Right ventricle myocardium inferior (tissue), 1 donor: Measurements from ENCODE around the gene GMNN. TPM values are rescaled to one million over a fixed set of nuclear protein-coding genes. Genes with fewer than 3 reads are reported as not detected.
"Not testable (repeated sequence)": the region's sequence is repeated elsewhere in the genome, so short reads cannot be mapped to it uniquely, and the experiment has no call there.

Experiments used
- ATAC-seq: fragments of 200-7000 bp; cut with Tn5 transposase; one replicate; pipeline ENCODE4 v1.9.1; 2020; ENCODE audit warnings: mild to moderate bottlenecking, moderate library complexity
- DNase-seq: peaks from one replicate; pipeline ENCODE4 v3.0.0; 2021; ENCODE audit errors: missing footprints
- intact Hi-C: fragments of 100-400 bp; cut with DNase I; formaldehyde crosslinking; loops from one replicate; pipeline ENCODE4 v1.11.0; 2022
- long read RNA-seq: library from polyadenylated mRNA; unstranded; transcript quantifications from one replicate; pipeline ENCODE4 v2.0.0, GENCODE V29; 2021
- total RNA-seq: library from RNA; stranded (reverse); fragmentation: NEBNext Ultra II Directional; extraction: Animal tissue kit (Norgen Biotek cat#: 25700); gene quantifications from one replicate; pipeline ENCODE4 v1.2.1, GENCODE V29; 2021
- donor health status: DM: no; HTN: yes; CAD: no; lungs with severe emphysema.

GMNN gene
- total RNA-seq = 8.1 TPM
- long read RNA-seq, partial matches to known transcripts = 0 of 6 reads
- long read RNA-seq, other reads (novel, unspliced or antisense) = 0 of 6 reads

DNA sequence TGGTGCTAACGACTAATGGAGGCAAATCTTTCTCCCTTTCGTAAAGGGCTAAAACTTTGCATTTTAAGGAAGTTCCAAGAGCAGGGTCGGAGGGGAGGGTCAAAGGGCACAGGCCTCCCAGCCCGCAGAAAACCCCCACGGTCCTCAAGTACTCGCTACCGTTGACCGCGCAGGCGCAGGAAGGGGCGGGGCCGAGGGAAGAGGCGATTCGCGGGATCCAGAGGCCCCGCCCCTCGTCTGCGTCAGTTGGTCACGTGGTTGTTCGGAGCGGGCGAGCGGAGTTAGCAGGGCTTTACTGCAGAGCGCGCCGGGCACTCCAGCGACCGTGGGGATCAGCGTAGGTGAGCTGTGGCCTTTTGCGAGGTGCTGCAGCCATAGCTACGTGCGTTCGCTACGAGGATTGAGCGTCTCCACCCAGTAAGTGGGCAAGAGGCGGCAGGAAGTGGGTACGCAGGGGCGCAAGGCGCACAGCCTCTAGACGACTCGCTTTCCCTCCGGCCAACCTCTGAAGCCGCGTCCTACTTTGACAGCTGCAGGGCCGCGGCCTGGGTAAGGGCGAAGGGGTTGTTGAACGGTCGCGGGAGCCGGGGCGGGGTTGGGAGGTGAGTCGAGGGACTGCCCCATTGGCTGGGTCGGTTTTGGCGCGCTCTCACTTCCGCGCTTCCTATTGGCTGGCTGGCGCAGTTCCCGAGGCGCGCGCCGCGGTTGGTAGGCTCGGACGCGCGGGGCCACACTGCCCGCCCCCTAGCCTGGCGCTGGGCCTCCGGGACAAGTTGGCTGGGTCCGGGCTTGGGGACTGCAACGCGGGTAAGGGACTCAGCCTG lies at the start of gene GMNN:
Gene GMNN, plus strand, starts transcription at position 242 of the 824 bp plus-strand sequence. CDS start 2,310 bp downstream, outside the sequence.
- intact Hi-C loops = loop anchor here (2.0 kb wide), 1 partner anchor 54 kb away; no protein-coding TSS in a partner anchor
- DNase-seq (peak; percentile 100), ATAC-seq (peak; percentile 99)

DNA sequence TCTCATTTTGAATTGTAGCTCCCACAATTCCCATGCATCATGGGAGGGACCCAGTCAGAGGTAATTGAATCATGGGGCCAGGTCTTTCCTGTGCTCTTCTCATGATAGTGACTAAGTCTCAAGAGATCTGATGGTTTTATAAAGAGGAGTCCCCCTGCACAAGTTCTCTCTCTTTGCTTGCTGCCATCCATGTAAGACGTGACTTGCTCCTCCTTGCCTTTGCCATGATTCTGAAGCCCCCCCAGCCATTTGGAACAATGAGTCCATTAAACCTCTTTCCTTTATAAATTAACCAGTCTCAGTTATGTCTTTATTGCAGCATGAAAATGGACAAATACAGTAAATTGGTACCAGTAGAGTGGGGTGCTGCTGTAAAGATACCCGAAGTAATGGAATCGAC lies 44.1 kb upstream of the GMNN start:
- ATAC-seq, intact Hi-C loops, DNase-seq: not testable (repeated sequence)

DNA sequence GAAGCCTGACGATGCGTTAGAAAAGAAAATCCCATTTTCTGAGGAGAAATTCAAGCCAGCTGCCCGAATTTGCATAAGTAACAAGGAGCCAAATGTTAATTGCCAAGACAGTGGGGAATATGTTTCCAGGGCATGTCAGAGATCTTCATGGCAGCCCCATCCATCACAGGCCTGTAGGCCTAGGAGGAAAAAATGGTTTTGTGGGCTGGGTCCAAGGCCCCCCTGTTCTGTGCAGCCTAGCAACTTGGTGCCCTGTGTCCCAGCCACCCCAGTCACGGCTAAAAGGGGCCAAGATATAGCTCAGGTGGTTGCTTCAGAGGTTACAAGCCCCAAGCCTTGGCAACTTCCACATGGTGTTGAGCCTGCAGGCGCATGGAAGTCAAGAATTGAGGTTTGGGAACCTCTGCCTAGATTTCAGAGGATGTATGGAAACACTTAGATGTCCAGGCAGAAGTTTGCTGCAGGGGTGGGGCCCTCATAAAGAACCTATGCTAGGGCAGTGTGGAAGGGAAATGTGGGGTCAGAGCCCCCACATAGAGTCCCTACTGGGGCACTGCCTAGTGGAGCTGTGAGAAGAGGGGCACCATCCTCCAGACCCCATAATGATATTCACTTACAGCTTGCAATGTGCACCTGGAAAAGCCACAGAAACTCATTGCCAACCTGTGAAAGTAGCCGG lies 43.1 kb upstream of the GMNN start:
- DNase-seq, intact Hi-C loops, ATAC-seq: not testable (repeated sequence)

DNA sequence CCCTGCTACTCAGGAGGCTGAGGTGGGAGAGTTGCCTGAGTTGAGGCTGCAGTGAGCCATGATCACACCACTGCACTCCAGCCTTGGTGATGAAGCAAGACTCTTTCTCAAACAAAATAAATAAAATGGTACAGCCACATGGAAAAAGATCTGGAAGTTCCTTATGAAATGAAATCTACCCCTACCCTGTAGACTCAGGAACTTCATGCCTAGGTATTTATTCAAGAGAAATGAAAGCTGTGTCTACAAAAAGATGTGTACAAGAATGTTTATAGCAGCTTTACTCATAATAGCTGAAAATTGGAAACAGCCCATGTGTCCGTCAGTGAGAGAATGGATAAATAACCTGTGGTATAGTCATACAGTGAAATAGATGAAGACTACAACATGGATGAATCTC lies 40.6 kb upstream of the GMNN start:
- intact Hi-C loops = no loop called here
- ATAC-seq = no peak
- DNase-seq = no peak

DNA sequence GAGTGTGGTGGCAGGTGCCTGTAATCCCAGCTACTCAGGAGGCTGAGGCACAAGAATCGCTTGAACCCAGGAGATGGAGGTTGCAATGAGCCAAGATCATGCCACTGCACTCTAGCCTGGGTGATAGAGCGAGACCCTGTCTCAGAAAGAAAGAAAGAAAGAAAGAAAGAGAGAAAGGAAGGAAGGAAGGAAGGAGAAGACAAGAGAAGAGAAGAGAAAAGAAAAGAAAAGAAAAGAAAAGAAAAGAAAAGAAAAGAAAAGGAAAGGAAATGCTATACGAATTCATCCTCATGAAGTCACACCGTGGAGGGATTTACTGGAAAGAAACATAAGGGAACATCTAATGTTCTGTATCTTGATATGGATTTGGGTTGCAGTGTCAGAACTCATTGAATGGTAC lies 40.0 kb upstream of the GMNN start:
- DNase-seq, intact Hi-C loops, ATAC-seq: not testable (repeated sequence)

DNA sequence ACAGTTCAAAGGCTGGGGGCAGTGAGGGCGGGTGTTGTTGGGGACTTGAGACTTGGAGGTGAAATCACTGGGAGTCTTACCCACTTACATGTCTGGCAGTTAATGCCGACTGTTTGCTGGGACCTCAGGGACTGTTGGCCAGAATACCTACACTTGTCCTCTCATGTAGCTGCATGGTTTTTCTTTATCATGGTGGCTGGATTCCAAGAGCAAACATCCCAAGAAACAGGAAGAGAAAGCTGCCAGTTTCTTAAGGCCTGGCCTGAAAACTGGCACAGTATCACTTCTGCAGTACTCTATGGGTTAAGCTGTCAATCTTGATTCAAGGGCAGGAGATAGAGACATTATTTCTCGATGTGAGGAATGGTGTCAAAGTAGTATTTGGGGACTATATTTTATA lies 36.0 kb upstream of the GMNN start:
- no peak for ATAC-seq
- no peak for DNase-seq
- intact Hi-C loops = no loop called here

DNA sequence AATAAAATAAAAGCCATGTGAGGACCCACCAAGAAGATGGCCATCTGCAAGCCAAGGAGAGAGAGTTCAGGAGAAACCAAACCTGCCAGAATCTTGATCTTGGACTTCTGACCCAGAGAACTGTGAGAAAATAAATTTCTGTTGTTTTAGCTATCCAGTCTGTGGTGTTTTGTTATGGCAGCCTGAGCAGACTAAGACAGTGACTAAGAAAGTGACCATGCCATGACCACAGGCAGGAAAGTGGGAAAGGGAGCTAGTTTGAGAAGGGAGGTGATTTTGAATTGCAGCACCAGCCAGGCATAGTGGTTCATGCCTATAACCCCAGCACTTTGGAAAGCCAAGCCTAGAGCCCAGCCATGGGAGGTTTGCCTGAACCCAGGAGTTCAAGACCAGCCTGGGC lies 33.9 kb upstream of the GMNN start:
- intact Hi-C loops = no loop called here
- ATAC-seq = no peak

DNA sequence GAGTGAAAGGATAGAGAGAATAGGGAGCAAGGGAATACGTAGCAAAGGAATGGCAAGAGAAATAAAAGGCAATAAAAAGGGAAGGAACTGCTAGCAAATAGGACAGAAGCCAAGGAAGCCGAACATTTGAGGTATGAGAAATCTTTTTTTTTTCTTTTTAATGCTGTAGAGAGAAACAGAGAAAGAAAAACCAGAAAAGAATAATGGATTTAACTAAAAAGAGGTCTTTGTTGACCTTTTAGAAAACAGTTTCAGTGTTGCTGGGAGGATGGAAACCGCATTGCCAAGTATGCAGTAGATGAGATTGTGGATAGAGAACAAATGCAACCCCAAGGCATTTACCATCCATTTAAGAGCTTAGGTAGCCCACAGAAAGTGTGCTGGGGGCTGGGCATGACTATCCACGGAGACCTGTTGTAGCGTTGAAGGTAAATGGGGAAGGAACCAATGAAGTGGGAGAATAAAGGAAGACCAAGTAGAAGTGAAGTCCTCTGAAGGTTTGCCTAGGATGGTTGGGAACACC lies 32.5 kb upstream of the GMNN start:
- DNase-seq = no peak
- no peak for ATAC-seq
- intact Hi-C loops = no loop called here

More for the DNA sequence above, 33.9 kb upstream of the GMNN start:
- DNase-seq = no peak

DNA sequence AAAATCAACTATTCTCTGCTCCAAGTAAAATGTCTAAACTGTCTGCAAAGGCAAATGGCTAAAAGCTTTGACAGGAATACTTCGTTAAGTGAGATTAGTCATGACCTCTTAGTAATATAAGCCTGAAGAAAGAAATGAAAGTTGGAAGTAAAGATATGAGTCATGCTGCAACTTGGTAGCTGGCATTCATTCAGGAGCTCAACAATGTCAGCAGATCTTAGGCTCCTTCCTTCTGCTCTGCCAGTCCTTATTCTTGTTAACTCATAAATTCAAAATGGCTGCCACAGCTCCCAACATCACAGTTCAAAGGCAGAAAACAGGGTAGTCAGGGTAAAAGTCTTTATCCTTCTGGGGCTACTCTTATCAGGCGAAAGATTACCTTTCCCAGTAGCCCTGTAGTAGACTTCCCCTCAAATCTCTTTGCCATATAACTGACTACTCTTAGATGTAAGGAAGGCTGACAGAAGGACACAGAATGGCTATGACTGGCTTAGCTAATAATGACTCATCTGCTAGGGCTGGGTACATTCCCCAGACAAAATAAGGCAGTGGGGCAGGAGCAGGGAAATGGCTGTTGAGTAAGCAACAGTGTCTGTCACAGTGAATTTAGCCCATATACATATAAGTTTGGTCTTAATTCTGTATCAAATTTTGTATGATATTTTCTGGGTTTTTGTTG lies 31.3 kb upstream of the GMNN start:
- peak; percentile 71 for ATAC-seq
- DNase-seq = no peak
- intact Hi-C loops = no loop called here

DNA sequence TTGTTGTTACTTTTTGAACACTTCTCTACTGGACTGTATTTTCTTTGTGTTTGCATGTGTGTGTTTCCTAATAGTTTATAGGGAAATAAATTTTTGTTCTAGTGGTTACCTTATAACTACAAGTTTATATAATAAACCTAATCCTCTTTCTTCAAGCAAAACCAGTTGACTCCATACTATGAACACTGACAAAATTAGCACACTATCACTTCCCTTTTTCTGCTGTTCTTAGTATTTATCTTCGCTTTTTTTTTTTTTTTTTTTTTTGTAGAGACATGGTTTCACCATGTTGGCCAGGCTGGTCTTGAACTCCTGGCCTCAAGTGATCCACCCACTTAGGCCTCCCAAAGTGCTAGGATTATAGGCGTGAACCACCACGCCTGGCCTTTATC lies 30.8 kb upstream of the GMNN start:
- peak; percentile 20 for ATAC-seq
- intact Hi-C loops = no loop called here
- DNase-seq = no peak

DNA sequence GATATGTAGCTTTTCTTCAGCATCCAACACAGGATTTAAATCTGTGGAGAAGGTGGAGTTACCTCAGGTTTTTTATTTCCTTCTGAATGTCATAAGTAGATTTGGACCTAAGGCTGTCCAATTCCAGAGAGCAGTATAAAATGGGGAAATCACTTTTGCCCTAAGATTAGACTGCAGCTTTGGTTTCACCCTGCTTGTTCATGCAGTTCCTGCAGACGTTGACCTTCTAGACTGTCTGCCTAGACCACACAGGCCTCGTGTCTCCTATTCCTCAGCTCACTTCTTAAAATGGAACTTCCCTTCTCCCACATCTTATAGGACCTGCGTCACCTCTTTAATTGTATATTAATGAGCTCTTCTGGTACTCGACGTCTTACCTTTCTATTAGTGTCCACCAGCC lies 29.8 kb upstream of the GMNN start:
- intact Hi-C loops = no loop called here
- no peak for DNase-seq
- peak; percentile 73 for ATAC-seq

DNA sequence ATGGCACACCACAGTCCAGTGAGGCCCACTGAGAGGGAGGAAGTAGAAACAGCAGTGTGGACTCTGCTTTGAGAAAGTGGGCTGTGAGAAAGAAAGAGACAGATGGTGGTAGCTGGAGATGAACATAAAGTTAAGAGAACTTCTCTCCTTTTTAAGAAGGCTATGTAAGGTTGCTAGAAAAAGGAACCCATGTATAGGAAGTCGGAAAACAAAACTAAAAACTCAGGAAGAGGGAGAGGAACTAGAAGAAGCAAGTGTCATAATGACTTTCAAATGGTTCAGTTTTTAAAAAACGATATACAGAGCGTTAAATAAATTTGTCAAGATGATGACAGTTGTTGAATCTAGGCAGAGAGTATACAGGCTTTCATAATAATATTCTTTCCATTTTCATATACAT lies 25.4 kb upstream of the GMNN start:
- ATAC-seq = no peak
- no peak for DNase-seq
- intact Hi-C loops = no loop called here

DNA sequence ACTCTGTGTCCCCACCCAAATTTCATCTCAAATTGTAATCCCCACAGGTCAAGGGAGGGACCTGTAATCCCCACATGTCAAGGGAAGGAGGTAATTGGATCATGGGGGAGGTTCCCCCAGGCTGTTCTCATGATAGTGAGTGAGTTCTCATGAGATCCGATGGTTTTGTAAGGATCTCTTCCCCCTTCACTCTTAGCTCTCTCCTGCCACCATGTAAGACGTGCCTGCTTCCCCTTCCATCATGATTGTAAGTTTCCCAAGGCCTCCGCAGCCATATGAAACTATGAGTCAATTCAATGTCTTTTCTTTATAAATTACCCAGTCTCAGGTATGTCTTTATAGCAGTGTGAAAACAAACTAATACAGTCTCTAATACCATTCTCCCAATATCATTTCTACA lies 23.9 kb upstream of the GMNN start:
- intact Hi-C loops, DNase-seq, ATAC-seq: not testable (repeated sequence)

DNA sequence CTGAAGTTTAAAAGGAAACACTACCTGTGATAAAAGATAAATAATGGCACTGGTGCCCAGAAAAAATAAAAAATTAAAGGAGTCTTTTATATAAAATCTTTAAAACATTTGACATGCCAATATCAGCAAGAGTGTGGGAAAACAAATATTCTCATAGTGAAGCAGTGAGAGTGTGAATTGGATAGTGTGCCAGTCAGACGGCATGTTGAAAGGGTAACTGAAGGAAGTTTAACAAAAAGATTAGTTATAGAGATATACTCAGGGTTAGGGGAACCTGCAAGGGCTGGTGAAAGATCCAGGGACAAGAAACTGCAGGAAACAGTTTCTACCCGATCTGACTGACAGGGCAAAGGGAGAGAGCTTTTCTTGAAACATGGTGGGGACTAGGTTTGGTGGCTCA lies 22.2 kb upstream of the GMNN start:
- intact Hi-C loops = no loop called here
- ATAC-seq (no peak), DNase-seq (no peak)

DNA sequence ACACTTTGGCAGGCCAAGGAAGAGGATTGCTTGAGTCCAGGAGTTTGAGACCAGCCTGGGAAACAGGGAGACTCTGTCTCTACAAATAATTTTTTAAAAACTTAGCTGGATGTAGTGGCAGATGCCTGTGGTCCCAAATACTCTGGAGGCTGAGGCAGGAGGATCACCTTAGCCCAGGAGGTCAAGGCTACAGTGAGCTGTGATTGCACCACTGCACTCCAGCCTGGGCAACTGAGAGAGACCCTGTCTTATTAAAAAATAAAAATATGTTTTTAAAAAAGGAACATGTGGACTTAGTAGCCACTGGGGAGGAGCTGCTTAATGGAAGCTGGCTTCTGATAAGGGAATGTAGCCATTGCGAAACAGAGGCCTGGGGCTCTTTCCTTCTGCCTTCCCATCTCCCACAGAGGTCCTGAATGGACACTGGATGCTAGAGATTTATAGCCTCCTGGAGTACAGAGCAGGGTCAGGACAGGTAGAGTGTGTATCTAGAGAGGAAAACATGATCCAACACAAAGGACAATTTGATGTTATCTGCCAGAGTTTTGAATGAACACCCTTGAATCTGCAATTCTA lies 21.7 kb upstream of the GMNN start:
- ATAC-seq (no peak), DNase-seq (no peak)
- intact Hi-C loops = no loop called here

DNA sequence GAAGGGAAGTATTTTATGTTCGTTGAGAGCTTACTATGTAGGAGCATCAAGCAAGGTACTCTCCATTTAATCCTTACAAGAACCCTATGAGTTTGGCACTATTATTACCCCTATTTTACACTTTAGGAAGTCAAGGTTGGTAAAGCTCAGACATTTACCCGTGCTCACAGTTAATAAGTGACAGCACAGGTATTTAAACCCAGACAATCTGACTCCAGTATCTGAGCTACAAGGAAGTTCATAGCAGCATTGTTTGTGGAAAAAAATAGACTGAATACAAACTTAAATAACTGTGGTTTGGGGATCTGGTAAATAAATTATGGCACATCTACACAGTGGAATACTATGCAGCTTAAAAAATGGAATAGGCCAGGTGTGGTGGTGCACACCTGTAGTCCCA lies 21.2 kb upstream of the GMNN start:
- intact Hi-C loops = no loop called here
- no peak for ATAC-seq

DNA sequence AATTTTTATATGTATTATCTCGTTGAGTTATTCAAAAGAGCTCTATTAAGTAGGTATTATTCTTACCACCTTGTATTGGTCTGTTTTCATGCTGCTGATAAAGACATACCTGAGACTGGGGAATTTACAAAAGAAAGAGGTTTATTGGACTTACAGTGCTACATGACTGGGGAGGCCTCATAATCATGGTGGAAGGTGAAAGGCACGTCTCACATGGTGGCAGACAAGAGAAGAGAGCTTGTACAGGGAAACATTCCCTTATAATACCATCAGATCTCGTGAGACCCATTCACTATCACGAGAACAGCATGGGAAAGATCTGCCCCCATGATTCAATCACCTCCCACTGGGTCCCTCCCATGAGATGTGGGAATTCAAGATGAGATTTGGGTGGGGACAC lies 20.4 kb upstream of the GMNN start:
- DNase-seq, ATAC-seq, intact Hi-C loops: not testable (repeated sequence)

More for the DNA sequence above, 21.2 kb upstream of the GMNN start:
- no peak for DNase-seq

DNA sequence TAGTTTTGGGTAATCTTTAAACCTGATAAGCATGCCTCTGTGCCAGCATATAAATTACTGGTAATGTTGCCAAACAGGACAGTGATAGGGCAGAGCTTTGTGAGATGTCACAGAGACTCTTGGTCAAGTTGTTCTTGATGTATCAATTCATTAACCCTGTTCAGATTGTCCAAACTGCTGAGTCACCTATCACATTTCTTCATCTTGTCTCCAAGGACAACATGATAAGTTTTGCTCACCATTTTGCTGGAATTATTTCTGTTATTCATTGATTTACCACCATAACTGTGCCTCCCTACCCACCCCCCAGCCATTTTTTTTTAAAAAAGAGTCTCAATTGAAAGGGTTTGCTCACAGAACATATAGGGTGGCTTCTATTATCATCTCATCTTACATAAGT lies 19.5 kb upstream of the GMNN start:
- DNase-seq (no peak), ATAC-seq (no peak)
- intact Hi-C loops = no loop called here

DNA sequence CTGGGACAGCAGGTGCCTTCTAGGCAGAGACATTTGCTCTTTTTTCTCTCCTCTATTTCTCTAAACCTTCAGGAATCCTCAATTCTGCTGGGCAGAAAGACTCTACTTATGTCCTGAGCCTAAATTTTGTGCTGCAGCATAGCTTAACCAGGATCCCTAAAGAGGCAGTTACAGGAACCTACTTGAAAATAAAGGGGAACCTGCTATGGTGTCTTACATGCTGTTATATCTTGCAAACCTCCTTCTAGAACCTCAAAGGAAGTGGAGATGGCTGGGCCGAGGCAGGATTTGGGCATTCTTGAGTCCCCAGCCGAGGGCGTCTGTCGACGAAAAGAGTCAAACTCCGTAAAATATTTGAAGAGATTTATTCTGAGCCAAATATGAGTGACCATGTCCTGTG lies 17.1 kb upstream of the GMNN start:
- DNase-seq (no peak), ATAC-seq (peak; percentile 28)
- intact Hi-C loops = no loop called here
